ENCODE results near the gene CHEK1. TPM values are rescaled to one million over a fixed set of nuclear protein-coding genes. Genes with fewer than 3 reads are reported as not detected.
A peak's percentile ranks its signal among the peaks of the same experiment; 100 is the strongest.

Gene CHEK1
- total RNA-seq, 1 experiment from 2014 or later, result 111 TPM

- TF ChIP-seq ZNF396 (CRISPR knock-in tag; IDR thresholded peaks at IDR 0.05; ENCODE audit: borderline replicate concordance) (no peak), ZBTB43 (CRISPR knock-in tag; IDR thresholded peaks at IDR 0.05) (no peak), FOXP4 (CRISPR knock-in tag; IDR thresholded peaks at IDR 0.05) (no peak), ZNF671 (CRISPR knock-in tag; IDR thresholded peaks at IDR 0.05) (no peak)
These were observed 70.0 kb downstream of the CHEK1 start (continued) for GRCh38 chr11:125694951-125695350.

- DNase-seq (ENCODE audit: low spot score) (no peak), ATAC-seq (no peak)
- Mint-ChIP-seq H3K9me3 (peaks cover 9% of the 10 kb centered on the region), H3K4me1 (peaks cover 16% of the 10 kb centered on the region), H3K27ac (no peak overlapping the region), H3K4me3 (no peak overlapping the region), H3K27me3 (ENCODE audit: low read depth) (no peaks in the 10 kb centered on the region; the same call in none of the 2 replicates), H3K36me3 (0 out of 2 replicates have a peak, but pooled peaks cover 2% of the 10 kb centered on the region)
- ChIA-PET CTCF (interaction anchor here (1.1 to 1.9 kb wide), 3 partner anchors 22 to 202 kb away, joined by 3 to 8 read pairs (median 3); partner anchors contain the start of gene PUS3), POLR2A (no interaction called here)
- no peak for TF ChIP-seq FOXK1 (CRISPR knock-in tag; IDR thresholded peaks at IDR 0.05)
- no peak for TF ChIP-seq SP1 (CRISPR knock-in tag; conservative IDR thresholded peaks at IDR 0.05)
- TF ChIP-seq E2F5 (CRISPR knock-in tag; IDR thresholded peaks at IDR 0.05), result no peak
- no peak for TF ChIP-seq ZNF396 (CRISPR knock-in tag; IDR thresholded peaks at IDR 0.05; ENCODE audit: borderline replicate concordance)
- no peak for TF ChIP-seq STAT6 (CRISPR knock-in tag; conservative IDR thresholded peaks at IDR 0.05; ENCODE audit: low read depth)
These were observed 76.2 kb downstream of the CHEK1 start for GRCh38 chr11:125701018-125701610.

GRCh38 chr11:125701858-125702621, 77.1 kb downstream of the CHEK1 start:
- CTCF ChIA-PET, result interaction anchor here (0.7 to 2.3 kb wide), 10 partner anchors 9 to 201 kb away, joined by 3 to 8 read pairs (median 4); partner anchors contain the start of genes ACRV1 and PUS3
- peak; percentile 85 for ATAC-seq

More at GRCh38 chr11:125701858-125702621, 77.1 kb downstream of the CHEK1 start:
- peaks cover 16% of the 10 kb centered on the region for H3K4me1 Mint-ChIP-seq
- 0 out of 2 replicates have a peak, but pooled peaks cover 2% of the 10 kb centered on the region for H3K36me3 Mint-ChIP-seq
- peaks cover 11% of the 10 kb centered on the region for H3K9me3 Mint-ChIP-seq
- TF ChIP-seq ZNF232 (CRISPR knock-in tag; IDR thresholded peaks at IDR 0.05) (no peak), ZNF281 (CRISPR knock-in tag; IDR thresholded peaks at IDR 0.05) (no peak), GRHL2 (CRISPR knock-in tag; IDR thresholded peaks at IDR 0.05; ENCODE audit: insufficient replicate concordance, severe bottlenecking) (no peak), GTF2I (CRISPR knock-in tag; conservative IDR thresholded peaks at IDR 0.05) (no peak), ESRRA (CRISPR knock-in tag; IDR thresholded peaks at IDR 0.05; ENCODE audit: borderline replicate concordance) (no peak), NFYB (CRISPR knock-in tag; conservative IDR thresholded peaks at IDR 0.05; ENCODE audit: low read depth) (no peak), FOXP4 (CRISPR knock-in tag; IDR thresholded peaks at IDR 0.05) (no peak)
- no peak overlapping the region for H3K27ac Mint-ChIP-seq
- POLR2A ChIA-PET, result no interaction called here
- no peak overlapping the region for H3K4me3 Mint-ChIP-seq
- peak; percentile 44 for DNase-seq (ENCODE audit: low spot score)
- H3K27me3 Mint-ChIP-seq (ENCODE audit: low read depth), result no peaks in the 10 kb centered on the region; the same call in none of the 2 replicates

All from WTC11 (cell line).